NCI-H446 treated with DMSO at 0.1 percent for 48 hours (cell line): Measurements from ENCODE around the gene OPN1MW.
"Not testable (repeated sequence)": the region's sequence is repeated elsewhere in the genome, so short reads cannot be mapped to it uniquely, and the experiment has no call there.

Source experiments
- DNase-seq: peaks from one replicate; lab custom pipeline; 2025; lab: John Stamatoyannopoulos, UW

The OPN1MW gene

GRCh38 chrX:154182296-154182695 is at the start of gene OPN1MW:
Gene OPN1MW, plus strand, starts transcription at chrX:154182596. Its CDS starts 82 bp downstream, at chrX:154182678.
- not testable (repeated sequence) for DNase-seq

- no peak for DNase-seq
Observed at GRCh38 chrX:154135458-154136229, 46.8 kb upstream of the OPN1MW start.

DNA sequence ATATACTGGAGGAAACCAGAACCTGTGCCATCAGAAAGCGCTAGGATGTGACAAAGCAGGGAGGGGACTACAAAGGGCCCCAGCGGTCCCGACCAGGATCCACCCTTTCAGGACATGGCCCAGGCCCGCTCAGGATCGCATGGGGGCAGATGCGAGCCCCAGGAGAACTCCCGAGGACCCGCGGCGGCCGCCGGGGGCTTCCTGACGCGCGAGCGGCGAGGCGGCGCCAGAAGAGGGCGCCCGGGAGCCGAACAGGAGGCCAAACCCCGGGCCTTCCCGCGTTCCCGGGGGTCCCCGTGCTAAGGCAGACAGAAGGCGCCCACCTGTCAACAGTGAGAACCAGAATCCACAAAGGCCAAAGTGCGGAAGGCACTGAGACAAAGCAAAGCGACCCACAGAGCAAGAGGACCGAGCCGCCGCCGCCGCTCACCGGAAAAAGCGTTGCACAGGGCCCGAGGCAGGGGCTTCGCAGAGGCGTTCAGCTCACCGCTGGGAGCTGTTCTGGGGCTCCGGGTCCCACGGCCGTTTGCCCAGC is 45.7 kb upstream of the OPN1MW start:
- no peak for DNase-seq

DNA sequence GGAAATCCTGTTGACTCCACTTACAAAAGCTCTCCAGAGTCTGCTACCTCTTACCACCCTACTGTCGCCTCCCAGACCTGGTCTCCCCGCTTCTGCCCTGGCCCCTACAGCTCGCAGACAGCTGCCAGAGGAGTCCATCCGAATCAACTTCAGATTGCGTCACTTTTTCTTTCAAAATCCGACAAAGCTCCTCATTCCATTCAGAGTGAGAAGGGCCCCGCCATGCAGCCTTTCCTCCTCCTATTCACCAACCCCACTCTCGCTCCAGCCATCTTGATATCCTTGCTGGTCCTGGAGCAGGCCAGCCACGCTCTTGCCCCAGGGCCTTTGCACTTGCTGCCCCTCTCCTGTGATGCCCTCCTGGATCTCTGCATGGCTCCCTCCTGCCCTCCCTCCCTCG is 43.5 kb upstream of the OPN1MW start:
- DNase-seq: no peak

DNA sequence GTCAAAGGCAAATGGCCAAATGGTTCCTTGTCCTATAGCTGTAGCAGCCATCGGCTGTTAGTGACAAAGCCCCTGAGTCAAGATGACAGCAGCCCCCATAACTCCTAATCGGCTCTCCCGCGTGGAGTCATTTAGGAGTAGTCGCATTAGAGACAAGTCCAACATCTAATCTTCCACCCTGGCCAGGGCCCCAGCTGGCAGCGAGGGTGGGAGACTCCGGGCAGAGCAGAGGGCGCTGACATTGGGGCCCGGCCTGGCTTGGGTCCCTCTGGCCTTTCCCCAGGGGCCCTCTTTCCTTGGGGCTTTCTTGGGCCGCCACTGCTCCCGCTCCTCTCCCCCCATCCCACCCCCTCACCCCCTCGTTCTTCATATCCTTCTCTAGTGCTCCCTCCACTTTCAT is 42.2 kb upstream of the OPN1MW start:
- no peak for DNase-seq

- DNase-seq: no peak
Observed at GRCh38 chrX:154140742-154141141, 41.7 kb upstream of the OPN1MW start.

DNA sequence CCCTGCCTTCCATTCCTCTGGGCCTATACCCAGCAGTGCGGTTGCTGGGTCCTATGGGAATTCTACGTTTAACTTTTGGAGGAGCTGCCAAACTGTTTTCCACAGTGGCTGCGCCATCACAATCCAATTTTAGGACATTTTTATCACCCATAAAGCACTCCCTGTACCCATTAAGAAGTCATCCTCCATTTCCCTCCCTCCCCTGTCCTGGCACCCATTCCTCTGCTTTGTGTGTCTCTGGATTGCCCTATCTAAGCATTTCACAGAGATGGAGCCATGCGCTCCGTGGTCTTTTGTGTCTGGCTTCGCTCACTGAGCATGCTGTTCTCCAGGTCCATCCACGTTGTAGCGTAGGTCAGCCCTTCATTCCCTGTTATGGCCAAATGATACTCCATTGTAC is 40.0 kb upstream of the OPN1MW start:
- no peak for DNase-seq

DNA sequence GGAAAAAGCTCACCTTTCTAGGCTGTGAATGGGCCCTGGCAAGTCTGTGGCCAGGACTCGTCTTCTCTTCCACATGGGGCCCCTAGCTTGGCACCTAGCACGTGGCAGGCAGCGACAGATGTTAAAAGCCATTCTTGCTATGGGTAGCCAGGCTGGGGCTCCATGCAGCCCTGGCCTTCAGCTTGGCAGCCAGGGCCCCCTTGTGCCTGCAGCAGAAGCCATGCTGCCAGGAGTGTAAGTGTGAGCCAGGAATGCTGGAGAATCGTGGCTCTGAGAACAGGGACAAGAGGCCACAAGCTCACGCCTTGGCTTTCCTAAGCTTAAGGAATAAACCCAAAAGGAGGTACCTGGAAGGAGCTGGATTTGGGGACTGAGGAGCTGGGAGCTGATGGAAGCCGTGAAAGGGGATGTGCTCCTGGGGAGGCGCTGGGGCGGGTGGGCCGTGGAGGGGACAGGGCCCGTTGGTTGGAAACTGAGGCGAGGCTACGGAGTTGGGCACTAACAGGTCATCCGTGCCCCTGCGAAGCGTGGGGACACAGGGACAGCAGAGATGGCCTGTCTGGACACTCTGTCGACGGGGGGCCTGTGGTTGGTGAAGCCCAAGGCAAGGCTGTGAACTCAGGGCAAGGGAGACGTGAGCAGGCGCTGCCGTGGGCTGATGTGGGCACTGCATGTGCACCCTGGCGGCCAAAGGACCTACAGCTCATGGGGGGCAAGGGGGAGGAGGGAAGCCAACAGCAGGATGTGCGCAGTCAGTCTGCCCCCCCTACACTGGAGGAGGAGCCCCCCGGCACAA is 39.2 kb upstream of the OPN1MW start:
- DNase-seq: no peak

- DNase-seq: not testable (repeated sequence)
Observed at GRCh38 chrX:154144010-154144409, 38.4 kb upstream of the OPN1MW start, which contains the start of gene OPN1LW. Gene OPN1LW, plus strand, starts transcription at chrX:154144243. Its CDS starts 41 bp downstream, at chrX:154144284.

GRCh38 chrX:154151030-154151429 is 31.4 kb upstream of the OPN1MW start:
- not testable (repeated sequence) for DNase-seq

DNA sequence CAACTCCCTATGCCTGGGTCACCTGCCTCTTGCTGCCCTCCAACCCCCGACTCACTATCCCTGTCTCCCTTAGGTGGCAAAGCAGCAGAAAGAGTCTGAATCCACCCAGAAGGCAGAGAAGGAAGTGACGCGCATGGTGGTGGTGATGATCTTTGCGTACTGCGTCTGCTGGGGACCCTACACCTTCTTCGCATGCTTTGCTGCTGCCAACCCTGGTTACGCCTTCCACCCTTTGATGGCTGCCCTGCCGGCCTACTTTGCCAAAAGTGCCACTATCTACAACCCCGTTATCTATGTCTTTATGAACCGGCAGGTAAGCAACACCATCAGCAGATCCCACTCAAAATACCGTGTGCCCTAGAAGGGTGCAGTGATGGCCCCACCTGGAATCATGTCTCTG is 26.2 kb upstream of the OPN1MW start:
- DNase-seq: not testable (repeated sequence)

DNA sequence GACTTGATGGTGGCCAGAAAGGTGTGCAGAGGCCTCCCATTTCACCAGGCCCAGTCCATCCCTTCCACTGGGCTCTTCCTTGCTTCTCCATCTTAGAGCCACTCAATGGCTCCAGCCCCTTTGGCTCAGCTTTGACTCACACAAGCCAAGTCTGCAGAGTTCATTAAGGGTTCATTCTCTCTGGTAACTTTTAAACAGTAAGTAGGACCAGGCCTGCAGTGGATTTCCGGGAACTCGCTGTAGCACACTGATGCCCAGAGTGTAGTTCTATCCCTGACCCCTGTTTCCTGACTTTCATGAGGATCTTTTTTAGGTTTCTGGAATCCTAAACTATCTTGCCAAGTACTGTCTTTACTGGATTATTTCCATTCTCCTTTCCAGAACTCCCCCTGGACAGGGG is 25.2 kb upstream of the OPN1MW start:
- not testable (repeated sequence) for DNase-seq

DNA sequence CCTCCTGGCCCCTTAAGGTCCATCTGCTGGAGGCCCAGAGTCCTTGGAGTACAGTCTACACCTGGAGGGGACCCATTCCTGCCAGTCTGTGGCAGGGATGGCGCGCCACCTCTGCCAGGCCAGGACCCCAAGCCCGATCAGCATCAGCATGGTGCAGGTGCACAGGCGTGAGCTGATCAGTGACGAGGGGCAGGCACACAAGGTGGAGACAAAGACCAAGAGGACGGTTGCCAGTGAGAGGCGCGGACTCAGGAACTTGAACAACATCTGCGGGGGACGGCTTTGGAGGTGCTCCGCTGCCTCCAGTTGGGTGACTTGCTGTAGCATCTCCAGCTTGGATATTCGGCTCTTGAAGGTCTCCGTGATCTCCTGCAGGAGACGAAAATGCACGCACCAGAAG is 23.1 kb upstream of the OPN1MW start:
- DNase-seq: not testable (repeated sequence)

GRCh38 chrX:154164902-154165301 is 17.5 kb upstream of the OPN1MW start:
- DNase-seq: not testable (repeated sequence)

DNA sequence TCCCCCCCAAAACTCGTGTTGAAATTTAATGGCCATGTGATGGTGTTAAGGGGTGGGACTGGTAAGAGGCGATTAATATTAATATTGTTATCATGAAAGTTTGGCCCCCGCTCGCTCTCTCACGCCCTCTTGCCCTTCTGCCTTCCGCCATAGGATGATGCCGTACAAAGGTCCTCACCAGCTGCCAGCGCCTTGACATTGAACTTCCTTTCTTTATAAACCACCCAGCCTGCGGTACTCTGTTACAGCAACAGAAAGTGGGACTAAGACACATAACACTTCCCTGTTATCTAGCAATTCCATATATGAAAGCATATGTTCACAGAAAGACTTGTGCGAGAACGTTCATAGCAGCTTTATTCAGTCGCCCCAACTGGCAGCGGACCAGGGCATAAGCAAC is 14.0 kb upstream of the OPN1MW start:
- not testable (repeated sequence) for DNase-seq

GRCh38 chrX:154172535-154172943 is 9.9 kb upstream of the OPN1MW start:
- DNase-seq: not testable (repeated sequence)

GRCh38 chrX:154174356-154174755 is 8.0 kb upstream of the OPN1MW start:
- DNase-seq: not testable (repeated sequence)

DNA sequence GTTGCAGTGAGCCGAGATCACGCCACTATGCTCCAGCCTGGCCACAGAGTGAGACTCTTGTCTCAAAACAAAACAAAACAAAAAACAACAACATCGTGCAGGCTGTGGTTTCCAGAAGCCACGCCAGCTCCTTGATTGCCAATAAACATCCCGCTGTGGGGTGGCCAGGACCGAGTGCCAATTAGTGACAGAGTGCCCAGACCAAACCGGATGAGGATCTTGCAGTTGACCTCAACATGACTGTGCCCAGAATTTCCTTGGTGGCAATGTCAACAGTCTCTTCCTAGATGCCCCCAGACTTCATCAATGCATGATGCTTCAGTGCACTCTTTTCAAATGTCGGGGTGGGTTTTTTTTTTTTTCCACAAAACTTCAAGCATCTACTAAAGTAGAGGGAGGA is 1.4 kb downstream of the OPN1MW start:
- not testable (repeated sequence) for DNase-seq

DNA sequence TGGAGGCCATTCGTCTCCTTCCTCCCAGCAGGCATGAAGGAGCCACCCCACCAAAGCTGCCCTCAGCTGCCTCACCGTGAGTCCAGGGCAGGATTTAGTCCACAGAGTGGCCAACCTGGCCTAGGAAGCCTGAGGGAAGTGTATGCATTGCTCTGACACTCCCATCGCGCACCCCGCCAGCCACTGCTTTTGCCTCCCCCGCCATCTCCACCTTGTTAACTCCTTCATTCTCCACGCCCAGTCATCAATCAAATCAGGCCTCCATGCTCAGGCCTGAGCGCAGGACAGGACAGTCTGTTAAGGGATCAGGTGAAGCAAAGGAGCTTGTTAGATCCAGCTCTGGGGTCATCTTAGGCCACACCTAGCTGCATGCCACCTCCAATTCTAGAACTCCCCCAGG is 10.4 kb downstream of the OPN1MW start:
- not testable (repeated sequence) for DNase-seq

GRCh38 chrX:154194316-154194715 is 11.9 kb downstream of the OPN1MW start:
- DNase-seq: not testable (repeated sequence)

- DNase-seq: not testable (repeated sequence)
Observed at GRCh38 chrX:154196466-154196865, 14.1 kb downstream of the OPN1MW start.

DNA sequence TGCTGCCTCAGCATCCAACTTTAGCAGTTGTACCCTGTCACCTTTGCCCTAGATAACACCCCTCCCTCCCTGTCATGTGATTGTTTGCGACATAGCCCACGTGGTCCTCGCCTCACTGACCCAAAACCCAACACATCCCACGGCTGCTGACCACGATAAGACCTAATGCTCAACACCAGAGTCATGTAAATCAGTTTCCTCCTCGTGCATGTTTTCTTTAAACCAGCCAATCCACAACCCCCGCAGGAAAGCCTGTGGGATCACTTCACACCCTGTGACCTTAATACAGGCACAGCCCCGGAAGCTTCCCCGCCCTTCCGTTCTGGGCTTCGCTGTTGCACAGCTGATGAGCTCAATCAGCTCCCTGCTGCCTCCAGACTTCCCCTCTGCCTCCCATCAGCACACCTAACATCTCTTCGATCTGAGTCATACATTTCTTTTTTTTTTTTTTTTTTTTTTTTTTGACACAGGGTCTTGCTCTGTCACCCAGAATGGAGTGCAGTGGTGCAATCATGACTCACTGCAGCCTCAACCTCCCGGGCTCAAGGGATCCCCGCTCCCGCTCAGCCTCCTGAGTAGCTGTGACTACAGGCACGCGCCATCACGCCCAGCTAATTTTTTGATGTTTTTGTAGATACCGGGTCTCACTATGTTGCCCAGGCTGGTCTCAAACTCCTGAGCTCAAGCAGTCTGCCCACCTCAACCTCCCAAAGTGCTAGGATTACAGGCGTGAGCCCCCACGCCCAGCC is 27.4 kb downstream of the OPN1MW start:
- not testable (repeated sequence) for DNase-seq
